ENCODE measurements around the gene P2RX1. TPM values are rescaled to one million over a fixed set of nuclear protein-coding genes. Genes with fewer than 3 reads are reported as not detected.

Gene P2RX1
- total and polyA plus RNA-seq, 12 donors, result 0.42 to 8.6 (median 1.1) TPM

- no peak for DNase-seq
Observed at GRCh38 chr17:3879591-3880417, 36.5 kb downstream of the P2RX1 start.

GRCh38 chr17:3879186-3879585, 37.1 kb downstream of the P2RX1 start:
- Histone ChIP-seq H3K27me3 (no peaks in the 10 kb centered on the region), H3K4me3 (no peak overlapping the region), H3K27ac (peak overlapping the region in 1 of 5 donors; percentile 47), H3K36me3 (replicated peaks in 1 of 2) (peaks cover 0 to 32% of the 10 kb centered on the region in 2 donors), H3K4me1 (replicated peaks in 1 of 2) (peaks cover 0 to 3% of the 10 kb centered on the region in 2 donors), H3K9me3 (replicated peaks in 1 of 3) (no peaks in the 10 kb centered on the region)
- 62 to 86% (median 72%) methylated on average over 5 of the region's 5 CpGs for WGBS, 4 donors
- peak in 4 of 7 donors; percentile 47 to 78 (median 56) for DNase-seq
- intact Hi-C loops (cut with DNase I), result no loop called here
- TF ChIP-seq POLR2A (IDR thresholded peaks at IDR 0.05), result no peak
- no peak for TF ChIP-seq CTCF (IDR thresholded peaks at IDR 0.05)

More at GRCh38 chr17:3879591-3880417, 36.5 kb downstream of the P2RX1 start:
- H3K27me3 ChIP-seq, result no peaks in the 10 kb centered on the region
- WGBS, 4 donors, result 80 to 87% (median 83%) methylated on average over 14 to 25 of the region's 25 CpGs
- TF ChIP-seq POLR2A (IDR thresholded peaks at IDR 0.05) (no peak), CTCF (IDR thresholded peaks at IDR 0.05) (no peak)
- H3K4me1 ChIP-seq (replicated peaks in 1 of 2), result peaks cover 0 to 3% of the 10 kb centered on the region in 2 donors
- intact Hi-C loops (cut with DNase I), result no loop called here
- H3K9me3 ChIP-seq (replicated peaks in 1 of 3), result no peaks in the 10 kb centered on the region
- peak overlapping the region in 1 of 5 donors; percentile 47 for H3K27ac ChIP-seq
- H3K36me3 ChIP-seq (replicated peaks in 1 of 2), result peaks cover 0 to 36% of the 10 kb centered on the region in 2 donors
- H3K4me3 ChIP-seq, result no peak overlapping the region

- Histone ChIP-seq H3K27ac (no peak overlapping the region), H3K36me3 (replicated peaks in 1 of 2) (peaks cover 0 to 33% of the 10 kb centered on the region in 2 donors), H3K4me3 (no peak overlapping the region), H3K27me3 (no peaks in the 10 kb centered on the region), H3K4me1 (replicated peaks in 1 of 2) (peaks cover 0 to 3% of the 10 kb centered on the region in 2 donors), H3K9me3 (replicated peaks in 1 of 3) (no peaks in the 10 kb centered on the region)
- TF ChIP-seq CTCF (IDR thresholded peaks at IDR 0.05) (no peak), POLR2A (IDR thresholded peaks at IDR 0.05) (no peak)
- DNase-seq, result no peak
- intact Hi-C loops (cut with DNase I), result no loop called here
- 66 to 72% (median 69%) methylated on average over 7 to 8 of the region's 8 CpGs for WGBS, 4 donors
Observed at GRCh38 chr17:3877220-3877619, 39.0 kb downstream of the P2RX1 start.

- Histone ChIP-seq H3K9me3 (replicated peaks in 1 of 3) (no peaks in the 10 kb centered on the region), H3K36me3 (replicated peaks in 1 of 2) (peaks cover 0 to 35% of the 10 kb centered on the region in 2 donors), H3K4me1 (replicated peaks in 1 of 2) (peaks cover 0 to 3% of the 10 kb centered on the region in 2 donors), H3K4me3 (no peak overlapping the region), H3K27me3 (no peaks in the 10 kb centered on the region), H3K27ac (no peak overlapping the region)
- intact Hi-C loops (cut with DNase I), result no loop called here
- 94 to 97% (median 96%) methylated on average over 5 to 7 of the region's 7 CpGs for WGBS, 4 donors
- TF ChIP-seq CTCF (IDR thresholded peaks at IDR 0.05) (no peak), POLR2A (IDR thresholded peaks at IDR 0.05) (no peak)
- no peak for DNase-seq
Observed at GRCh38 chr17:3875317-3875716, 40.9 kb downstream of the P2RX1 start.
